GM19452 (cell line): ENCODE measurements around the gene REXO5.
"Not testable (repeated sequence)": the region's sequence is repeated elsewhere in the genome, so short reads cannot be mapped to it uniquely, and the experiment has no call there.

Experiments
- ATAC-seq: cut with Tn5 transposase; IDR thresholded peaks from one replicate; pipeline ENCODE4 v1.9.1; 2021; ENCODE audit not compliant: unreplicated experiment

REXO5 gene, protein sequence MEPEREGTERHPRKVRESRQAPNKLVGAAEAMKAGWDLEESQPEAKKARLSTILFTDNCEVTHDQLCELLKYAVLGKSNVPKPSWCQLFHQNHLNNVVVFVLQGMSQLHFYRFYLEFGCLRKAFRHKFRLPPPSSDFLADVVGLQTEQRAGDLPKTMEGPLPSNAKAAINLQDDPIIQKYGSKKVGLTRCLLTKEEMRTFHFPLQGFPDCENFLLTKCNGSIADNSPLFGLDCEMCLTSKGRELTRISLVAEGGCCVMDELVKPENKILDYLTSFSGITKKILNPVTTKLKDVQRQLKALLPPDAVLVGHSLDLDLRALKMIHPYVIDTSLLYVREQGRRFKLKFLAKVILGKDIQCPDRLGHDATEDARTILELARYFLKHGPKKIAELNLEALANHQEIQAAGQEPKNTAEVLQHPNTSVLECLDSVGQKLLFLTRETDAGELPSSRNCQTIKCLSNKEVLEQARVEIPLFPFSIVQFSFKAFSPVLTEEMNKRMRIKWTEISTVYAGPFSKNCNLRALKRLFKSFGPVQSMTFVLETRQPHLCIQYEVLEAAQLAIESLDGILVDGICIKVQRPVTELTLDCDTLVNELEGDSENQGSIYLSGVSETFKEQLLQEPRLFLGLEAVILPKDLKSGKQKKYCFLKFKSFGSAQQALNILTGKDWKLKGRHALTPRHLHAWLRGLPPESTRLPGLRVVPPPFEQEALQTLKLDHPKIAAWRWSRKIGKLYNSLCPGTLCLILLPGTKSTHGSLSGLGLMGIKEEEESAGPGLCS

DNA sequence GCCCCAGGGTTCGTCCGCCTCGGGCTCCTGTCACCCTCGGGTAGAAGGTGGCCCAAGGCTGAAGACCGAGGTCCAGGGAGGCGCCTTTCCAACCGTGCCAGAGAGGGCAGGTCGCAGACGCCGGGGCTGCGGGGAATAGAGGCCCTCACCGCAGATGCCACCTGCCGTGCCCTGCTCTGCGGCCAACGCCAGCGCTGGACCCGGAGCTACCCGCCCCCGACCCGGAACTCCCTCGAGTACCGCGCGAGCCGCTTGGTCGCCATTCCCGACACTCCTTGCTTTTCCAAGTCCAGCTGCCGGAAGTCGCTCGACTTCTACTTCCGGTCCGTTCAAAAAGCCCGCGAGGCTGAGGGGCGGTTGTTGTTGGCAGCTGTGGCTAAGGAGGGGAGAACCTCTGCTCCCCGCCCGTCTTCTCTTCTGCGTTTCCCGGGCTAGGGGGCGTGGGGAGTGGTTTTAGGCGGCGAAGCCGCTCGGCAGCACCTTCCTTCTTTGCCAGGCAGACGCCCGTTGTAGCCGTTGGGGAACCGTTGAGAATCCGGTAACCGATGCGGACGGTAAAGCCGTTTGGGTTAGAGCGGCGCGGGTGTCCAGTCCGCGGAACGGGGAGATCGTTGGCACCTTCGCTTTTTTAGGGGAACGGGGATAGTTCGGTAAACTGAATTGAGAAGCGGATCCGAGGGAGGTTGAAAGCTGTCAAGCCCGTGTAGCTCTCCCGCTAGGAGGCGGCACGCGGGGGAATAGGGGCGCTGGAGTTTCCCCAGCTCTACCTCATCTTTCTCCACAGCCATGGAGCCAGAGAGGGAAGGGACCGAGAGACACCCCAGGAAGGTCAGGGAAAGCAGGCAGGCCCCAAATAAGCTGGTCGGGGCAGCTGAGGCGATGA lies at the start of gene REXO5, which contains the start of gene ERI2:
TSS of gene REXO5 (plus strand) at position 360 of the 883 bp plus-strand sequence. CDS start at position 787, 427 bp downstream.
TSS of gene ERI2 (minus strand) at position 305 of the 883 bp plus-strand sequence. CDS start at position 263, 42 bp downstream.
- peak; percentile 73 for ATAC-seq

- no peak for ATAC-seq
These were observed 46.0 kb upstream of the REXO5 start for GRCh38 chr16:20760346-20760745.

DNA sequence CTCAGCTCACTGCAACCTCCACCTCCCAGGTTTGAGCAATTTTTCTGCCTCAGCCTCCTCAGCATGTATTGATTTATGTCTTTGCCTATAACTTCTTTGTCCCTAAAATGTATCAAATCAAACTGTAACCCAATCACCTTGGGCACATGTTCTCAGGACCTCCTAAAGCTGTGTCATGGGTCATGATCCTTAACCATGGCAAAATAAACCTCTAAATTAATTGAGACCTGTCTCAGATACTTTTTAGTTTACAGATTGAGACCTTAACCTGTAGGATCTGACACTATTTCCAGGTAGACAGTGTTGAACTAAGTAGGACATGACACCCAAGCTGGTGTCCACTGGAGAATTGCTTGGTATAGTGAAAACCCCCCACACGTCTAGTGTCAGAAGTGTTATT lies 45.2 kb upstream of the REXO5 start:
- no peak for ATAC-seq

DNA sequence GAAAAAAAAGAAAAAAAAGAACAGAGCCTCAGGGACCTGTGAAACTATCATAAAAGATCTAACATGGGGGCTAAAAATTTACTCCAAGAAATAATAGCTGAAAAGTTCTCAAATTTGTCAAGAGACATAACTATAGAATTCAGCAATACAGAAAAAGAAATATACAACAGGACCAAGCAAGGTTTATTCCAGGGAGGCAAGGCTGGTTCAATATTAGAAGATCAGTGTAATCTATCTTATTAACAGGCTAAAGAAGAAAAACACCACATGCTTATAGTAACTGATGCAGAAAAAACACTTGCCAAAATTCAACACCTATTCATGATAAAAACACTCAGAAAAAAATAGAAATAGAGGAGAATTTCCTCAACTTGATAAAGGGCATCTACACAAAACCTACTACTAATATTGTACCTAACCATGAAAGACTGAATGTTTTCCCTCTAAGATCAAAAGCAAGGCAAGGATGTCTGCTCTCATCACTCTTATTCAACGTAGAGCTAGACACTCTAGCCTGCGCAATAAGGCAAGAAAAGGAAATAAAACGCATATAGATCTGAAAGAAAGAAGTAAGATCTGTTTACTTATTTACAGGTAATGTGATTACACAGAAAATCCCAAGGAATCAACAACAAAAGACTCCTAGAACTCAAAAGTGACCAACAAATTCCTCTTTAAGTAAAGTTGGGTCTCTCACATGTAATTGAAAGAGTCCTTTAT lies 43.8 kb upstream of the REXO5 start:
- ATAC-seq = no peak

DNA sequence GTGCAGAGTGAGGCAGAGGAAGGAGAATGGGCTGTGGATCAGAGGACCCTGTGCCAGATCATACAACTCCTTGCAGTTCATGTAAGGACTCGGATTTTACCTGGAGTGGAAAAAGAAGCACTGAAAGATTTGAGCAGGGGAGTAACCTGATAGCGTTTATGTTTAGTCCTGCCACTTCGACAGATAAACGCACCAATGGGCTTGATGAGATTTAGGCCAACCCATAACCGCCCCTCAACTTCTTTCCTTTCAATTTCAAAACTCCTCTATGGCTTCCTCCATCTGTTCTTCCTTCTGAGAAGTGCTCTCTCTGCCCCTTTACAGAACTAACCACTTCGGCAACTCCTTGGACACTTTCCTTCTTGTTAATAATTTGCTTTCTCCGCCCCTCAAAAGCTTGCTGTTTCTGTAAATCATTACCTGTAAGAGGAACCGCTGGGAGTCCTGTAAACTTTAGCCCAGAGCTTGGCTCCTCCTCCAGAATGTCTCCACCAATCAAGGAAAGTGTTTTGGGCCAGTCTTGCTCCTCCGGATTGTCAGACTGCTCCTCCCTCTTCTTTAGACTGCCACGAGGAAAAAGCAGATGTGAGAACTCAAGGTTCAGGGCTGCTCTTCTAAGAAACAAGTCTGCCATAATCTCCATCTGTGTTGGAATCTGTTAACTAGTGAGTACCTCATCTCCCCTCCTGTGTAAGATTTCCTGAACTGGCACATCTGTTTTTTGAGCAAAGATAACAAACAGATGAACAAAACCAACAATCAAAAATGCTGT lies 42.7 kb upstream of the REXO5 start, which contains the start of gene ACSM3:
TSS of gene ACSM3 (plus strand) at position 554 of the 772 bp plus-strand sequence. CDS start 6,021 bp downstream, outside the sequence.
- peak; percentile 99 for ATAC-seq

GRCh38 chr16:20764448-20764847 lies 41.9 kb upstream of the REXO5 start:
- not testable (repeated sequence) for ATAC-seq

DNA sequence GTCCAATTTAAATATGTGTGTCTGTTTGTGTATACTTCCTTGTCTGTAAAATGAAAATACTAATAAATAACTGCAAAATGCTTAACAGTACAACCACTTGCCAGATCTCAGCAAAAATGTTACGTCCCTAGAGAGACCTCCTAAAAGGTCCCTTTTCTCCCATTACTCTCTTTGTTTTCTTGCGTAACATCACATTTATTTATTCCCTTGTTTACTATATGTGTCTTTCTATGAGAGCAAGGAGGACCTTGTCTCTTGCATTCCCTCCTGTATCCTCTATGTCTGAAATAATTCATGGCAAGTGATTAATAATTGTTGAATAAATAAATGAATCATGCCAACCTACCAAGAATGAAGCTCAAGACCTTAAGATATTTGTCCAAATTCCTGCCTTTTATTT lies 40.6 kb upstream of the REXO5 start:
- no peak for ATAC-seq

GRCh38 chr16:20766294-20766693 lies 40.0 kb upstream of the REXO5 start:
- no peak for ATAC-seq

DNA sequence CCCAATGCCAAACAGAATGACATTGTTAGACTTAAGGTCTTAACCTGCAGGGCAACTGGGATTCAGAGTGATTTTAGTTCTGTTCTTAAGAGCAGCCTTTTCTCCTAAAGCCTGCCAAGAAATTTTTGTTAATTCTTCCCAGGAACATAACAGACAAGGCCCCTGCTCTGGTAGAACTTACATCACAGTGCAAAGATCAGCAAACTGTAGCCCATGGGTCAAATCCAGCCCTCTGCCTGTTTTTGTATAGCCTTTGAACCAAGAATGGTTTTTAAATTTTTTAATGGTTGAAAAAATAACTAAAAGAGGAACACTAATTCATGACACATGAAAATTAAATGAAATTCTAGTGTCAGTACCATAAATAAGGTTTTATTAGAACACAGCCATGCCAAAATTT lies 38.8 kb upstream of the REXO5 start:
- no peak for ATAC-seq

- ATAC-seq = no peak
These were observed 38.2 kb upstream of the REXO5 start for GRCh38 chr16:20768121-20768520.

- no peak for ATAC-seq
These were observed 37.5 kb upstream of the REXO5 start for GRCh38 chr16:20768818-20769217.

GRCh38 chr16:20773679-20774078 lies 32.6 kb upstream of the REXO5 start:
- ATAC-seq = no peak

- no peak for ATAC-seq
These were observed 31.5 kb upstream of the REXO5 start for GRCh38 chr16:20774703-20775362.

- ATAC-seq = no peak
These were observed 24.6 kb upstream of the REXO5 start for GRCh38 chr16:20781697-20782096.

DNA sequence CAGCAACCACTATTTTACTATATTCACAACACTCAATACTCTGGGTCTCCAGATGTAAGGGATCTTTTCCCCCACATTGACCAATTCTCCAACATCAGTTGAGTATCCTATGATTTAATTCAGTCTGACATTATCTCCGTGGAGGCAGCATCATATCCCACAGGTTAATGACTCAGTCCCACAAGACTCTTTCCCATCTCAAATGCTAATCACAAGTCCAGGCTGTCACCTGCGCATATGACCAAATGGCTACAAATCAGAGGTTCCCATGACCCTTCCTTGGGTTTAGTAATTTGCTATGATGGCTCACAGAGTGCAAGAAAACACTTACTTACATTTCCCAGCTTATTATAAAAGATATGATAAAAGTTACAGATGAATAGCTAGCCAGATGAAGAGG lies 23.9 kb upstream of the REXO5 start:
- ATAC-seq = no peak

DNA sequence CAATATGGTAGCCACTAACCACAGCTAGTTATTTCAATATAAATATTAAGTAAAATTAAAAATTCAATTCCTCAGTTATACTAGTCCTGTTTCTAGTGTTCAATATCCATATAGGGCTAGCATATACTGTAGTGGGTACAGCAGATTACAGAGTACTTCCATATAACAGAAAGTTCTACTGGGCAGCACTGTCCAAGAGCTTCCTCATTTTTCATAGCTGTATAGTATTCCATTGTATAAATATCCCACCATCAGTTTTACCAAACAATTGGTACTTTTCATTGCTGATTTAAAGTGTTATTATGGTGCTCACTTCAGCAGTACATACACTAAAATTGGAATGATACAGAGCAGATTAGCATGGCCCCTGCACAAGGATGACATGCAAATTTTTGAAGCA lies 22.1 kb upstream of the REXO5 start:
- no peak for ATAC-seq

- ATAC-seq = no peak
These were observed 17.2 kb upstream of the REXO5 start for GRCh38 chr16:20789130-20789529.

- no peak for ATAC-seq
These were observed 14.3 kb upstream of the REXO5 start for GRCh38 chr16:20791923-20792612.
